WTC11 (cell line): Measurements from ENCODE around the gene SKAP2. TPM values are rescaled to one million over a fixed set of nuclear protein-coding genes. Genes with fewer than 3 reads are reported as not detected.

Experiments used
- ATAC-seq: fragments of 200-7000 bp; cut with Tn5 transposase; 2 replicates; pipeline ENCODE4 v1.10.0; 2021; ENCODE audit warnings: mild to moderate bottlenecking, moderate library complexity
- CTCF ChIA-PET: fragments of 300-600 bp; sonication (Branson Sonifier 250); formaldehyde crosslinking; loops from one replicate; lab custom pipeline; 2021; ENCODE audit warnings: antibody characterized with exemption; lab: Charles Lee
- POLR2A ChIA-PET: fragments of 350-600 bp; sonication (Branson Sonifier 250); formaldehyde crosslinking; loops from one replicate; lab custom pipeline; 2021; ENCODE audit warnings: antibody characterized with exemption; lab: Charles Lee
- DNase-seq: peaks from one replicate; pipeline ENCODE4 v3.0.0; 2021; ENCODE audit warnings: low spot score
- H3K27ac Mint-ChIP-seq: 2 replicates; pipeline ENCODE4 v1.8.0; 2021; ENCODE audit warnings: mixed read lengths
- H3K27me3 Mint-ChIP-seq: 2 replicates; pipeline ENCODE4 v1.8.0; 2021; ENCODE audit warnings: low read depth, mild to moderate bottlenecking, moderate library complexity, mixed read lengths
- H3K36me3 Mint-ChIP-seq: 2 replicates; pipeline ENCODE4 v1.8.0; 2021; ENCODE audit warnings: mixed read lengths
- H3K4me1 Mint-ChIP-seq: 2 replicates; pipeline ENCODE4 v1.8.0; 2022; ENCODE audit warnings: mixed read lengths
- H3K4me3 Mint-ChIP-seq: 2 replicates; pipeline ENCODE4 v1.8.0; 2021; ENCODE audit warnings: mild to moderate bottlenecking, moderate library complexity, mixed read lengths
- H3K9me3 Mint-ChIP-seq: 2 replicates; pipeline ENCODE4 v1.8.0; 2021; ENCODE audit warnings: mixed read lengths
- CBFB ChIP-seq: sonication (generic); formaldehyde crosslinking; IDR thresholded peaks from 2 replicates; pipeline ENCODE4 v1.8.1; 2022; ENCODE audit warnings: mild to moderate bottlenecking, low read depth, missing genetic modification reagents
- CREB1 ChIP-seq: sonication (generic); formaldehyde crosslinking; IDR thresholded peaks from 2 replicates; pipeline ENCODE4 v1.8.0; 2023; ENCODE audit warnings: mild to moderate bottlenecking, missing genetic modification reagents
- CREM ChIP-seq: sonication (generic); formaldehyde crosslinking; IDR thresholded peaks from 2 replicates; pipeline ENCODE4 v1.8.1; 2022; ENCODE audit warnings: mild to moderate bottlenecking, missing genetic modification reagents, moderate library complexity
- ETV6 ChIP-seq: sonication (generic); formaldehyde crosslinking; IDR thresholded peaks from 2 replicates; pipeline ENCODE4 v1.8.1; 2022; ENCODE audit warnings: mild to moderate bottlenecking, missing genetic modification reagents
- FOXP1 ChIP-seq: sonication (generic); formaldehyde crosslinking; IDR thresholded peaks from 2 replicates; pipeline ENCODE4 v1.8.0; 2022; ENCODE audit warnings: missing genetic modification reagents, mild to moderate bottlenecking, moderate library complexity, borderline replicate concordance
- IRF2 ChIP-seq: sonication (generic); formaldehyde crosslinking; IDR thresholded peaks from 2 replicates; pipeline ENCODE4 v1.8.0; 2022; ENCODE audit warnings: low read depth, missing genetic modification reagents, borderline replicate concordance
- NFYB ChIP-seq: sonication (generic); formaldehyde crosslinking; conservative IDR thresholded peaks from 2 replicates; pipeline ENCODE4 v1.8.0; 2022; ENCODE audit warnings: low read depth, missing genetic modification reagents
- TEAD4 ChIP-seq: sonication (generic); formaldehyde crosslinking; IDR thresholded peaks from 2 replicates; pipeline ENCODE4 v1.8.0; 2022; ENCODE audit warnings: mild to moderate bottlenecking, missing genetic modification reagents
- TP53 ChIP-seq: sonication (generic); formaldehyde crosslinking; IDR thresholded peaks from 2 replicates; pipeline ENCODE4 v1.8.1; 2023; ENCODE audit warnings: mild to moderate bottlenecking, missing genetic modification reagents
- ZNF317 ChIP-seq: sonication (generic); formaldehyde crosslinking; IDR thresholded peaks from 2 replicates; pipeline ENCODE4 v1.8.1; 2023; ENCODE audit warnings: low read depth, mild to moderate bottlenecking, moderate library complexity, missing genetic modification reagents, borderline replicate concordance
- ZNF396 ChIP-seq: fragments of 250-450 bp; sonication (Bioruptor Pico); IDR thresholded peaks from 2 replicates; pipeline ENCODE4 v1.8.0; 2021; ENCODE audit warnings: mild to moderate bottlenecking, moderate library complexity, borderline replicate concordance
- ZNF416 ChIP-seq: fragments of 250-450 bp; sonication (Bioruptor Pico); IDR thresholded peaks from 2 replicates; pipeline ENCODE4 v1.9.0; 2021; ENCODE audit warnings: mild to moderate bottlenecking, inconsistent platforms
- ZNF423 ChIP-seq: fragments of 250-450 bp; sonication (Bioruptor Pico); IDR thresholded peaks from 2 replicates; pipeline ENCODE4 v2.1.2; 2022; ENCODE audit warnings: mild to moderate bottlenecking, moderate library complexity
- total RNA-seq: library from RNA; stranded (reverse); gene quantifications from 3 replicates; pipeline ENCODE4 v1.2.3, GENCODE V29; 2021
- TF ChIP-seq, protein P1 (sequence below): fragments of 200-600 bp; IDR thresholded peaks from 2 replicates; pipeline ENCODE4 v1.8.0; 2022; ENCODE audit warnings: antibody characterized with exemption
- TF ChIP-seq, protein P2 (sequence below): sonication (generic); formaldehyde crosslinking; conservative IDR thresholded peaks from 2 replicates; pipeline ENCODE4 v1.8.1; 2022; ENCODE audit warnings: mild to moderate bottlenecking, missing genetic modification reagents
- TF ChIP-seq, protein P3 (sequence below): sonication (generic); formaldehyde crosslinking; IDR thresholded peaks from 2 replicates; pipeline ENCODE4 v1.8.1; 2023; ENCODE audit warnings: mild to moderate bottlenecking, missing genetic modification reagents, moderate library complexity
- TF ChIP-seq, protein P4 (sequence below): sonication (generic); formaldehyde crosslinking; IDR thresholded peaks from 2 replicates; pipeline ENCODE4 v1.8.1; 2023; ENCODE audit warnings: mild to moderate bottlenecking, missing genetic modification reagents
- TF ChIP-seq, protein P5 (sequence below): sonication (generic); formaldehyde crosslinking; IDR thresholded peaks from 2 replicates; pipeline ENCODE4 v1.8.1; 2022; ENCODE audit warnings: low read depth, mild to moderate bottlenecking, moderate library complexity, missing genetic modification reagents, borderline replicate concordance
- TF ChIP-seq, protein P6 (sequence below): sonication (generic); formaldehyde crosslinking; IDR thresholded peaks from 2 replicates; pipeline ENCODE4 v1.8.0; 2022; ENCODE audit warnings: mild to moderate bottlenecking, missing genetic modification reagents
- TF ChIP-seq, protein P7 (sequence below): sonication (generic); formaldehyde crosslinking; IDR thresholded peaks from 2 replicates; pipeline ENCODE4 v1.8.1; 2022; ENCODE audit warnings: mild to moderate bottlenecking, missing genetic modification reagents, moderate library complexity, borderline replicate concordance
- TF ChIP-seq, protein P8 (sequence below): sonication (generic); formaldehyde crosslinking; IDR thresholded peaks from 2 replicates; pipeline ENCODE4 v1.8.0; 2023; ENCODE audit warnings: mild to moderate bottlenecking, missing genetic modification reagents

The SKAP2 gene
- total RNA-seq, 1 experiment from 2014 or later: 2.5 TPM

DNA sequence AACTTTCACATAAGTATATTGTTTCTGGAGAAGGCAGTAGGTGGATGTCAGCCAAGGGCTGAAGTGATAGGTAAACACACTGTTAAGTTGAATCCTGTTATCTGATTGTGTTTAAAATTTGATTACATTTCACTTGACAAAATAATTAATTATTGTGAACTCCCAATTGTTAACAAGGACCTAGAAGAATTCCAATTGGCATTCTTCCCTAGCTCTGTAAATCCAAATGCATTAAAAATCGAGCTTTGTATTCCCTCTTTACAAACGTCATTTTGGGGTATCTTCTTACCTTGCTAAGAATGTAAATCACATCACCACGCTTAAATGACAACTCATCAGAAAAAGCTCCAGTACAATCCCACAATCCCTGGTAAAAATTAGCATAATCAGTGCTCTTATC is 179.9 kb downstream of the SKAP2 start:
- Mint-ChIP-seq H3K9me3 (no peaks in the 10 kb centered on the region), H3K27me3 (no peaks in the 10 kb centered on the region; the same call in 1 of the 2 replicates), H3K36me3 (no peaks in the 10 kb centered on the region), H3K4me3 (no peak overlapping the region), H3K27ac (no peak overlapping the region), H3K4me1 (peaks cover 5% of the 10 kb centered on the region)
- DNase-seq (no peak), ATAC-seq (no peak)
- TF ChIP-seq TP53 (CRISPR knock-in tag) (no peak), CREM (CRISPR knock-in tag) (no peak), CREB1 (CRISPR knock-in tag) (no peak), IRF2 (CRISPR knock-in tag) (no peak), ZNF317 (CRISPR knock-in tag) (no peak), FOXP1 (no peak), NFYB (no peak), CBFB (CRISPR knock-in tag) (no peak), ZNF423 (no peak)
- TF ChIP-seq, protein P1, sequence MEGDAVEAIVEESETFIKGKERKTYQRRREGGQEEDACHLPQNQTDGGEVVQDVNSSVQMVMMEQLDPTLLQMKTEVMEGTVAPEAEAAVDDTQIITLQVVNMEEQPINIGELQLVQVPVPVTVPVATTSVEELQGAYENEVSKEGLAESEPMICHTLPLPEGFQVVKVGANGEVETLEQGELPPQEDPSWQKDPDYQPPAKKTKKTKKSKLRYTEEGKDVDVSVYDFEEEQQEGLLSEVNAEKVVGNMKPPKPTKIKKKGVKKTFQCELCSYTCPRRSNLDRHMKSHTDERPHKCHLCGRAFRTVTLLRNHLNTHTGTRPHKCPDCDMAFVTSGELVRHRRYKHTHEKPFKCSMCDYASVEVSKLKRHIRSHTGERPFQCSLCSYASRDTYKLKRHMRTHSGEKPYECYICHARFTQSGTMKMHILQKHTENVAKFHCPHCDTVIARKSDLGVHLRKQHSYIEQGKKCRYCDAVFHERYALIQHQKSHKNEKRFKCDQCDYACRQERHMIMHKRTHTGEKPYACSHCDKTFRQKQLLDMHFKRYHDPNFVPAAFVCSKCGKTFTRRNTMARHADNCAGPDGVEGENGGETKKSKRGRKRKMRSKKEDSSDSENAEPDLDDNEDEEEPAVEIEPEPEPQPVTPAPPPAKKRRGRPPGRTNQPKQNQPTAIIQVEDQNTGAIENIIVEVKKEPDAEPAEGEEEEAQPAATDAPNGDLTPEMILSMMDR: no peak
- TF ChIP-seq, protein P2, sequence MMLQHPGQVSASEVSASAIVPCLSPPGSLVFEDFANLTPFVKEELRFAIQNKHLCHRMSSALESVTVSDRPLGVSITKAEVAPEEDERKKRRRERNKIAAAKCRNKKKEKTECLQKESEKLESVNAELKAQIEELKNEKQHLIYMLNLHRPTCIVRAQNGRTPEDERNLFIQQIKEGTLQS (CRISPR knock-in tag): no peak
- TF ChIP-seq, protein P3, sequence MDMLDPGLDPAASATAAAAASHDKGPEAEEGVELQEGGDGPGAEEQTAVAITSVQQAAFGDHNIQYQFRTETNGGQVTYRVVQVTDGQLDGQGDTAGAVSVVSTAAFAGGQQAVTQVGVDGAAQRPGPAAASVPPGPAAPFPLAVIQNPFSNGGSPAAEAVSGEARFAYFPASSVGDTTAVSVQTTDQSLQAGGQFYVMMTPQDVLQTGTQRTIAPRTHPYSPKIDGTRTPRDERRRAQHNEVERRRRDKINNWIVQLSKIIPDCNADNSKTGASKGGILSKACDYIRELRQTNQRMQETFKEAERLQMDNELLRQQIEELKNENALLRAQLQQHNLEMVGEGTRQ (CRISPR knock-in tag): no peak
- TF ChIP-seq, protein P4, sequence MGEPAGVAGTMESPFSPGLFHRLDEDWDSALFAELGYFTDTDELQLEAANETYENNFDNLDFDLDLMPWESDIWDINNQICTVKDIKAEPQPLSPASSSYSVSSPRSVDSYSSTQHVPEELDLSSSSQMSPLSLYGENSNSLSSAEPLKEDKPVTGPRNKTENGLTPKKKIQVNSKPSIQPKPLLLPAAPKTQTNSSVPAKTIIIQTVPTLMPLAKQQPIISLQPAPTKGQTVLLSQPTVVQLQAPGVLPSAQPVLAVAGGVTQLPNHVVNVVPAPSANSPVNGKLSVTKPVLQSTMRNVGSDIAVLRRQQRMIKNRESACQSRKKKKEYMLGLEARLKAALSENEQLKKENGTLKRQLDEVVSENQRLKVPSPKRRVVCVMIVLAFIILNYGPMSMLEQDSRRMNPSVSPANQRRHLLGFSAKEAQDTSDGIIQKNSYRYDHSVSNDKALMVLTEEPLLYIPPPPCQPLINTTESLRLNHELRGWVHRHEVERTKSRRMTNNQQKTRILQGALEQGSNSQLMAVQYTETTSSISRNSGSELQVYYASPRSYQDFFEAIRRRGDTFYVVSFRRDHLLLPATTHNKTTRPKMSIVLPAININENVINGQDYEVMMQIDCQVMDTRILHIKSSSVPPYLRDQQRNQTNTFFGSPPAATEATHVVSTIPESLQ (CRISPR knock-in tag): no peak
- TF ChIP-seq, protein P5, sequence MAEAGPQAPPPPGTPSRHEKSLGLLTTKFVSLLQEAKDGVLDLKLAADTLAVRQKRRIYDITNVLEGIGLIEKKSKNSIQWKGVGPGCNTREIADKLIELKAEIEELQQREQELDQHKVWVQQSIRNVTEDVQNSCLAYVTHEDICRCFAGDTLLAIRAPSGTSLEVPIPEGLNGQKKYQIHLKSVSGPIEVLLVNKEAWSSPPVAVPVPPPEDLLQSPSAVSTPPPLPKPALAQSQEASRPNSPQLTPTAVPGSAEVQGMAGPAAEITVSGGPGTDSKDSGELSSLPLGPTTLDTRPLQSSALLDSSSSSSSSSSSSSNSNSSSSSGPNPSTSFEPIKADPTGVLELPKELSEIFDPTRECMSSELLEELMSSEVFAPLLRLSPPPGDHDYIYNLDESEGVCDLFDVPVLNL: no peak
- ChIA-PET POLR2A (no interaction called here), CTCF (interaction anchor here (4.3 kb wide), 1 partner anchor 477 kb away, joined by 26 read pairs; no protein-coding TSS in a partner anchor)

DNA sequence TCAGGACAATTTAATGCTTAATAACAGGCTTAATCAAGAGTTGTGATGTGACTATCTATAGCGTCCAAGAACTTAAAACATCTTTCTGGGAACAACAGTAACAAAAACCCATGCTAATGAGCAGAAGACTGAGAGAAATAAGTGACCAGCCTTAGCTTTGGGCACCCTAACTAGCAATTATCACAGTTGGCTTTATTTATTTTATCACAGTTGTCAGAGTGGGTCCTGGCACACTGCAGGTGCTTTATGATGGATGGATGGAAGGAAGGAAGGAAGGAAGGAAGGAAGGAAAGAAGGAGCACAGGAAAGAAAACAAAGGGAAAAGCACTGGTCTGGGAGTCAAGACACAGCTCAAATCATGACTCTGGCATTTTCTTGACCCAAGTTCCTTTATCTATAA is 181.1 kb downstream of the SKAP2 start:
- no peaks in the 10 kb centered on the region for H3K9me3 Mint-ChIP-seq
- peaks cover 5% of the 10 kb centered on the region for H3K4me1 Mint-ChIP-seq
- no peak overlapping the region for H3K4me3 Mint-ChIP-seq
- H3K27ac Mint-ChIP-seq: no peak overlapping the region
- ChIA-PET CTCF (interaction anchor here (1.1 to 4.3 kb wide), 4 partner anchors 9 to 478 kb away, joined by 3 to 26 read pairs (median 10); no protein-coding TSS in a partner anchor), POLR2A (no interaction called here)
- no peaks in the 10 kb centered on the region for H3K36me3 Mint-ChIP-seq
- no peak for ATAC-seq
- DNase-seq: no peak
- no peaks in the 10 kb centered on the region; the same call in 1 of the 2 replicates for H3K27me3 Mint-ChIP-seq
- TF ChIP-seq, protein P2 (CRISPR knock-in tag): no peak
- no peak for TF ChIP-seq ZNF396 (CRISPR knock-in tag)
- TF ChIP-seq, protein P6, sequence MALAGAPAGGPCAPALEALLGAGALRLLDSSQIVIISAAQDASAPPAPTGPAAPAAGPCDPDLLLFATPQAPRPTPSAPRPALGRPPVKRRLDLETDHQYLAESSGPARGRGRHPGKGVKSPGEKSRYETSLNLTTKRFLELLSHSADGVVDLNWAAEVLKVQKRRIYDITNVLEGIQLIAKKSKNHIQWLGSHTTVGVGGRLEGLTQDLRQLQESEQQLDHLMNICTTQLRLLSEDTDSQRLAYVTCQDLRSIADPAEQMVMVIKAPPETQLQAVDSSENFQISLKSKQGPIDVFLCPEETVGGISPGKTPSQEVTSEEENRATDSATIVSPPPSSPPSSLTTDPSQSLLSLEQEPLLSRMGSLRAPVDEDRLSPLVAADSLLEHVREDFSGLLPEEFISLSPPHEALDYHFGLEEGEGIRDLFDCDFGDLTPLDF (CRISPR knock-in tag): no peak
- TF ChIP-seq, protein P1: no peak
- TF ChIP-seq, protein P7, sequence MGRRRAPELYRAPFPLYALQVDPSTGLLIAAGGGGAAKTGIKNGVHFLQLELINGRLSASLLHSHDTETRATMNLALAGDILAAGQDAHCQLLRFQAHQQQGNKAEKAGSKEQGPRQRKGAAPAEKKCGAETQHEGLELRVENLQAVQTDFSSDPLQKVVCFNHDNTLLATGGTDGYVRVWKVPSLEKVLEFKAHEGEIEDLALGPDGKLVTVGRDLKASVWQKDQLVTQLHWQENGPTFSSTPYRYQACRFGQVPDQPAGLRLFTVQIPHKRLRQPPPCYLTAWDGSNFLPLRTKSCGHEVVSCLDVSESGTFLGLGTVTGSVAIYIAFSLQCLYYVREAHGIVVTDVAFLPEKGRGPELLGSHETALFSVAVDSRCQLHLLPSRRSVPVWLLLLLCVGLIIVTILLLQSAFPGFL (CRISPR knock-in tag): no peak
- TF ChIP-seq ETV6 (CRISPR knock-in tag): no peak
- TF ChIP-seq, protein P8, sequence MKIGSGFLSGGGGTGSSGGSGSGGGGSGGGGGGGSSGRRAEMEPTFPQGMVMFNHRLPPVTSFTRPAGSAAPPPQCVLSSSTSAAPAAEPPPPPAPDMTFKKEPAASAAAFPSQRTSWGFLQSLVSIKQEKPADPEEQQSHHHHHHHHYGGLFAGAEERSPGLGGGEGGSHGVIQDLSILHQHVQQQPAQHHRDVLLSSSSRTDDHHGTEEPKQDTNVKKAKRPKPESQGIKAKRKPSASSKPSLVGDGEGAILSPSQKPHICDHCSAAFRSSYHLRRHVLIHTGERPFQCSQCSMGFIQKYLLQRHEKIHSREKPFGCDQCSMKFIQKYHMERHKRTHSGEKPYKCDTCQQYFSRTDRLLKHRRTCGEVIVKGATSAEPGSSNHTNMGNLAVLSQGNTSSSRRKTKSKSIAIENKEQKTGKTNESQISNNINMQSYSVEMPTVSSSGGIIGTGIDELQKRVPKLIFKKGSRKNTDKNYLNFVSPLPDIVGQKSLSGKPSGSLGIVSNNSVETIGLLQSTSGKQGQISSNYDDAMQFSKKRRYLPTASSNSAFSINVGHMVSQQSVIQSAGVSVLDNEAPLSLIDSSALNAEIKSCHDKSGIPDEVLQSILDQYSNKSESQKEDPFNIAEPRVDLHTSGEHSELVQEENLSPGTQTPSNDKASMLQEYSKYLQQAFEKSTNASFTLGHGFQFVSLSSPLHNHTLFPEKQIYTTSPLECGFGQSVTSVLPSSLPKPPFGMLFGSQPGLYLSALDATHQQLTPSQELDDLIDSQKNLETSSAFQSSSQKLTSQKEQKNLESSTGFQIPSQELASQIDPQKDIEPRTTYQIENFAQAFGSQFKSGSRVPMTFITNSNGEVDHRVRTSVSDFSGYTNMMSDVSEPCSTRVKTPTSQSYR: no peak
- TF ChIP-seq TEAD4 (CRISPR knock-in tag): no peak
- no peak for TF ChIP-seq ZNF416 (CRISPR knock-in tag)
